Mammary epithelial cell (primary cell): ENCODE measurements around the gene MMAA.

ENCODE experiments used
- EZH2 ChIP-seq: IDR thresholded peaks from 2 replicates; pipeline ENCODE4 v1.6.1; 2012; ENCODE audit warnings: low read length, inconsistent platforms, borderline replicate concordance
- TF ChIP-seq, protein P1 (sequence below), 2 donors: IDR thresholded peaks in 1 of 2; conservative IDR thresholded peaks in 1 of 2; 2 replicates each; pipeline ENCODE4 v1.5.1; 2011 to 2012; ENCODE audit warnings: inconsistent platforms in 2 of 2, low read length in 2 of 2, mild to moderate bottlenecking in 2 of 2, control low read depth in 1 of 2, low read depth in 1 of 2; ENCODE audit not compliant: insufficient read depth in 1 of 2; ENCODE audit errors: extremely low read depth in 1 of 2

DNA sequence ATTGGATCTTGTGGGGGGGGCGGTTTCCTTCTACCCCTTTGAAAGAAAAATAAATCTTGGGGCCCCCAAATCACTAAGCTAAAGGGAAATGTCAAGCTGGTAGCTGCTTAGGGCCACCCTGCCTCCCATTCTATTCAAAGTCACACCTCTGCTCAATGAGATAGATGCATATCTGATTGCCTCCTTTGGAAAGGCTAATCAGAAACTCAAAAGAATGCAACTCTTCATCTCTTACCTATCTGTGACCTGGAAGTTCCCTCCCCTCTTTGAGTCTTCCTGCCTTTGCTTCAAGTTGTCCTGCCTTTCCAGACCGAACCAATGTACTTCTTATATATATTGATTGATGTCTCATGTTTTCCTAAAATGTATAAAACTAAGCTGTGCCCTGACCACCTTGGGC is 67.8 kb downstream of the MMAA start:
- TF ChIP-seq, protein P1, sequence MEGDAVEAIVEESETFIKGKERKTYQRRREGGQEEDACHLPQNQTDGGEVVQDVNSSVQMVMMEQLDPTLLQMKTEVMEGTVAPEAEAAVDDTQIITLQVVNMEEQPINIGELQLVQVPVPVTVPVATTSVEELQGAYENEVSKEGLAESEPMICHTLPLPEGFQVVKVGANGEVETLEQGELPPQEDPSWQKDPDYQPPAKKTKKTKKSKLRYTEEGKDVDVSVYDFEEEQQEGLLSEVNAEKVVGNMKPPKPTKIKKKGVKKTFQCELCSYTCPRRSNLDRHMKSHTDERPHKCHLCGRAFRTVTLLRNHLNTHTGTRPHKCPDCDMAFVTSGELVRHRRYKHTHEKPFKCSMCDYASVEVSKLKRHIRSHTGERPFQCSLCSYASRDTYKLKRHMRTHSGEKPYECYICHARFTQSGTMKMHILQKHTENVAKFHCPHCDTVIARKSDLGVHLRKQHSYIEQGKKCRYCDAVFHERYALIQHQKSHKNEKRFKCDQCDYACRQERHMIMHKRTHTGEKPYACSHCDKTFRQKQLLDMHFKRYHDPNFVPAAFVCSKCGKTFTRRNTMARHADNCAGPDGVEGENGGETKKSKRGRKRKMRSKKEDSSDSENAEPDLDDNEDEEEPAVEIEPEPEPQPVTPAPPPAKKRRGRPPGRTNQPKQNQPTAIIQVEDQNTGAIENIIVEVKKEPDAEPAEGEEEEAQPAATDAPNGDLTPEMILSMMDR (conservative IDR thresholded peaks at IDR 0.05 in 1 of 2, IDR thresholded peaks at IDR 0.05 in 1 of 2; ENCODE audit: extremely low read depth in 1 of 2, insufficient read depth in 1 of 2, low read depth in 1 of 2, low read length in 2 of 2): no peak
- no peak for TF ChIP-seq EZH2
